NCI-H748 treated with DMSO at 0.1 percent for 48 hours (cell line): ENCODE data around the gene ELFN1.
"Not testable (repeated sequence)": the region's sequence is repeated elsewhere in the genome, so short reads cannot be mapped to it uniquely, and the experiment has no call there.

Experiments used
- DNase-seq: peaks from one replicate; lab custom pipeline; 2025; lab: John Stamatoyannopoulos, UW

ELFN1 gene

DNA sequence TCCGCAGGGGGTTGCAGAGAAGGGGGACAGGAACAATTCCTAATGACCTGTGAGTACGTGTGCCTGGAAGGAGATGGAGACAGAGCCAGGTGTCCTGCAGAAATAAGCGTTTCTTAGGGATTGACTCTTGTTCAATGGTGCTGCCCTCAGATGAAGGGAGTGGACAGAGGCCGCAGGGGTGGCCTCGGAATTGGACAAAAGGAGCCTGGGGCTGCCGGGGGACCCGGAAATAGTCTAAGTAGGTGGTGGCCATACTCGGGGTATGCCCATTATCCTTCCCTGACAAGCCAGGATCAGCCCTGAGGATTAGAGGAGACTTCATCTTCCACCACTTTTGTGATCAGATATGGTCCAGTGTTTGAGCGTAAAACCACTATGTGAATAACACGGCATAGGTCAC, 39.2 kb downstream of the ELFN1 start:
- DNase-seq = no peak

DNA sequence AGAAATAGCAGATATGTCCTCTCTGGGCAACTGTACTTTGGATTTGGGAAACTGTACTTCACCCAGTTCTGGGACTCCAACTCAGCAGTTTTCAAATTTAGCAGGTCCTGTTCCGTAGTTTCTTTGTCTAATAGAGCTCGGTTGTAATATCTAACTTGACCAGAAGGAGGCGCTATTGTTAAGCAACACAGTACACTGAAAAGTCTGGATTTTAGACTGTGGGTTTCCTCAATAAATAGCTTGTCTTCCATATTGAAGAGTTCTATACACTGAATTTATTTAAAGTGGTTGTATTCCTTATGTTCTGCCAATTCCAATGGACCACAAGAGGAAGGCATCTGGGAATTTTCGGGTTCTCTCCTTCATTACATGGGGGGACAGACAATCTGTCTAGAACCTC, 39.8 kb downstream of the ELFN1 start:
- DNase-seq = no peak

DNA sequence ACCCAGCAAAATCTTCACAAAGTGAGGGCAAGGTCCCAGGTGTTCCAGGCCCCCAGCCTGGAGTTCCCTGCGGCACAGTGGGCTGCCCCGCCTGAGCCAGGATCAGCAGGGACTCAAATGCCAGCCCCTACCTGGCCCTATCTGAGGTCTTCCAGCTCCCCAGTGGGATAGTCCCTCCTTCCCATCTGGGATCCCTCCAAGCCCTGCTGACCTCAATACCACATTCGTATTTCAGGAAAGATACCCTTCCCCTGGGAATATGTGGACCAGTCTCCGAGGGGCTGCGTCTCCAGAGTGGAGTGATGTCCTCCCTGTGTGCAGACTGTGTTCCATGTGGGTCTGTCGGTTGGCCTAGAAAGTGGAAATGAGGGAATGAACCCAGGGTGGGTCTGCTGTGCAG, 40.9 kb downstream of the ELFN1 start:
- no peak for DNase-seq

DNA sequence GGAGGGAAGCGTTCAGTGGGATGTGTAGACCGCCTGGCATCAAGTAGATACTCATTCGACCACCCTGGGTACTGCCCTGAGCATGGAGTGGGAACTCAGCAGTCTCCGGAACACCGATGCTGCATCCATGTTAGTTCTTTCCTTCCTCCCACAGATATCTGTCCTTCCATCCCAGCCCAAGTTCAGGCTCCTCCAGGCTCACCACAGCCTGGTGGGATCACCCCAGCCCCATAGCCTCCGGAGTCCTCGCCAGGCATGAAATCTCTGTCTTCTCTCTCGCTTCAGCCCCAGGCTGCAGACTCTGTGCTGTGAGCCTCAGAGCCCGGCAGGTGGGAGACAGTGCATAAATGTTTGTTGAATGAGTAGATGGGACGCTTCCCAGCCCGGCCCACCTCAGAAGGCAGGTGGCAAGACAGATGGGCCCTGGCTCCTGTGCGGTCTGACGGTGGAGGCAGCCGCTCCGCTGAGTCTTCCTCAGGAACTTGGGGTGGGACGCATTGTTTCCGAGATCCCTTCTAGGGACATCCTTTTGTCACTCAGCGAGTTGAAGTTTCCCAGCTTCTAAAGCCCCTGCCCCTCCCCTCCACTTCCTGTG, 42.9 kb downstream of the ELFN1 start:
- no peak for DNase-seq

DNA sequence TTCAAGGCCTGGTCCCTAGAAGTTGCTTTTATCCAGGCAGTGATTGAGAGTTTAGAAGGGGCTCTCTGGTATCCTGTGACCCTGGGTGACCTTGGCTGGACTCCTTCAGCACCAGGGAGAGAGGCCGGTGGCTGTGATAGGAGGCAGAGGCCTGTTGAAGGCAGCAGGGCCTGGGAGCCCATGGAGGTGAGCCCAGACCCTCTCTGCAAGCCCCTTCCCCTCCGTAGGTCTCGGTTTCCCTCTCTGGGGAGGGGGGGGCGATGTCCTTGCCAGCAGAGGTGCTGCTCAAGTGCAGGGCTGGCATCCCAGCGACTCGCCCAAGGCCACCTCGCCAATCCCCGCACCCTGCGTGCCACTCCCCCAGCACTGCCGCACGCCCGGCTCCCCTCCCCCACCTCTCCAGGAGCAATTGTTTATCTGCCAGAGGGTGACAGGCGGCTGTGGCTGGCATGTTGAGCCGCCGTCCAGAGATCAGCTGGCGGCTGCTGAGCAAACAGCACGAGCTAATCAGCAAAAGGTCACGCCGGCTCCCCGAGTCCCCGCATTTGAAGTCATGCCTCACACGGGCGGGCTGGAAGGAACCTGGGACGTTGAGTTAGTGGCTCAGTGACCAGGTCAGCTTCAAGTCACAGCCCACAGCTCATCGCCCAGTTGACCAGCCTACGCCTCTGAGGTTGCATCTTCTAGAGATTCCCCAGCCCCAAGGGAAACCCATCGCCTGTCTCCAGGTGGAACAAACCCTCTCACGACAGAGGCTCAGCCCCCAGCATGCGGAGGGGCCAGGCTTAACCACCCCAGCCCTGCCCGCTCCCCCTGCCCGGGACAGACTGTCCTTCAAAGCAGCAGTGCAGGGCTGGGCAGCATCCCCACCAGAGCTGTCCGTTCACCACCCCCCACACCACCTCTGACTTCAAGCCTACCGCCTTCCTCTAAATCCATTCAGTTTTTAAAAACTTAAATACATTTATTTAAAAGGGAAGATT, 43.7 kb downstream of the ELFN1 start:
- peak; percentile 21 for DNase-seq

DNA sequence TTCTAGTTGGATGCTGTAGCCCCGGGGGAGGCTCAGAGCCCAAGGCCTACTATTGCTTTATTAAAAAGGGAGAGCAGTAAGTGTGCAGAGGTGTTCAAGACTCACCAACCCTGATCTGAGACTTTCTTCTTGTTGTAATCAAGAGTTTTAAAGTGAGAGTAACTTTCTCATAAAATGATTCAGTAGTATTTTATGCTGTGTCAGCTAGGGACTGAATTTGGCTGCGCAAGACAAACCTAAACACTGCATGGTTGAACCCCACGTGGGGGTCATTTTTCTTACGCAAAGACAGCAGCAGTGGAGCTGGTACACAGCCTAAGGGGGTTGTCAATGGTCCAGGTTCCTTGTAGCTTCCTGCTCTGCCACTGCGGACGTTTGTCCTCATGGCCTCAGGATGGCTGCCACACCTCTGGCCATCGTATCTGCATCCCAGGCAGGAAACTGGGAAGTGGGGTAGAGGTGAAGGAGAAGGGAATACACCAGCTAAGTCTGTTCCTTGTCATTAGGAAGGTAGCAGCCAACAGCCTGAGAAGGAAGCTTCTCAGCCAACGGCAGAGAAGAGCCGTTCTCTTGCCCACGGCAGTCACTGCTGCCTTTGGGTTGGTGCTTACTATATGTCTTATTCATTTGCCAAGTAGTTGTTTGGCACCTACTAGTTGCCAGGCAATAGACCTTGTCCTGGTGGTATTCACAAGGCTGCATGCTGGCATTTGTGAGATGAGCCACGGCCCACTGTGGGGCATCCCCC, 44.7 kb downstream of the ELFN1 start:
- DNase-seq = no peak

DNA sequence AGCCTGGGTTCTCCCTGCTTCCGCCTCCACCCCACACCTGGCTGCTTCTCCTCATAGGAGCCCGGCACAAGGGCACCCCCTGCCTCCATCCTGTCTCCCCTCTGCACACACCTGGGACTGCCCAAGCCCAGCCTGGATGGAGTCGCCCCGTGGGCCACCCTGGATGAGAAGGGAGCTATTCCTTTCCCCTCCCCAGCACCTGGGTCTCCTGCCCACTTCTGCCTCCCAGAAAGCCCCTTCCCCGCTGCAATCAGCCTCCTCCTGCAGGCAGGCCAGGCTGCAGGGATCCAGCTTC, 45.2 kb downstream of the ELFN1 start:
- DNase-seq = no peak

DNA sequence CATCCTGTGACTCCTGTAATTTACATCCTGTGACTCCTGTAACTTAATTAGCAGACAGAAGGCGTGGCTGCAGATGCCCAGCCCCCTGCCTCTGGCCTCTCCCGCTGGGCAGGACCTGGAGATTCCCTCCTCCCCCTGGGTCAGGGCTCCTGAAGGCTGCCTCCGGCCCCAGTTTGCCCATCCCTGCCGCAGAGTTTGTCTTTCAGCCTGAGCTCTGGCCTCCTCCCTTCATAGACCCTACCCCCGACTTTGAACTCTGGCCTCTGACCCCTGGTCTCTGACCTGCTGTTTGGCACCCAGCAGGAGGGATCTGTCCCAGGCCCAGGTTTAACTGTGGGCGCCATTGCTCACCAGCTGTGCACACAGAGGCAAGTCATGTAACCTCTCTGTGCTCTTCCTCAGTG, 45.6 kb downstream of the ELFN1 start:
- DNase-seq = no peak

DNA sequence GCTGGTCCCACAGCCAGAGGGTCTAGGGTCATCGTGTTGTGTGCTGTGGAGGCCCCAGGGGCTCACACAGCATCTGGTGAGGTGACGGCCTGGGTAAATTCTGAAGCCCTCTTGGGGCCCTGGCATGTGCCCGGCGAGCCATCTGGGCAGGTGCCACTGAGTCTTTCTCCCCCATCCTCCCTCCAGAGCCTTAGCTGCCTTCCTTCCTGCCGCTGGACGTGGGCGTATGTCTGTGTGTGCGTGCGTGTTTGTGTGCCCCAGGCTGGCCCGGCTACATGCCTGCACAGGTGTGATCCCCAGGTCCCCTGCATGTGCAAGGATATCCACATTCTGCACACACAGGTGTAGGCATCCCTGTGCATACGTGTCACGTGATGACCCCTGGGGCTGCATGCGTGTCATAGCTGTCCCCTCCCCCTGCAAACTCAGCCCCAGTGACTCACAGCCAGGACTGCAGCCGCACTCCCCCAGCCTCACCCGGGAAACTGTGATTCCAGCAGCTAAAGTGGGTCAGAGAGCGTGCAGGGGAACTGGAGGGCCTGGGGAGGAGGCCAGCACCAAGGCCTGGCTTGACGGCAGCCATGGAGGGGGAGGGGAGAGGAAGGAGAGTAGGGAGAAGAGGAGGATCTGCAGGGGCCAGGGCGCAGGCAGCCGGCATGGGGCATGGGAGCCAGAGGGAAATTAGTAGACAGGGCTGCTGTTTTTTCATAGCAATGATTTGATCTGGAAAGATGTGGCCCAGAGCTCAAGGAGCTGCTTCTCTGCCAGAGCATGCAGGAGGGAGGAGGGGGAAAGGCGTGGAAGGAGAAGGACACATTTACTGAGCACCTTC, 46.4 kb downstream of the ELFN1 start:
- DNase-seq = no peak

DNA sequence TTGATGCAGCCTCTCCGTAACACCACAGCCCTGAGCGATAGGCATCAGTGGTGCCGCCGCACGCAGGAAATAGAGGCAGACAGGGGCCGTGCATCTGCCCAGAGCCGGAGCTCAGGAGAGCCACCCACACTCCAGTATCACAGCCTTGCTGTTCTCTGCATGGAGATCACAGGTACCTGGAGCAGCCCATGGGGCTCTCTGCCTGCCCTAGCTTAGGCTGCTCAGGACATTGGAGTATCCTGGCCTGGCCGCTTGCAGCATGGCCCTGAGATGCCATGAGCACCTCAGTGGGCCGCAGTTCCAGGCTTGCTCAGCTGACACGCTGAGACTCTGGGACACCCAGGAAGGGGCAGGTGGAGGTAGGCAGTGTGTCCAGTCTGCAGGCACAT, 47.0 kb downstream of the ELFN1 start:
- DNase-seq = no peak

DNA sequence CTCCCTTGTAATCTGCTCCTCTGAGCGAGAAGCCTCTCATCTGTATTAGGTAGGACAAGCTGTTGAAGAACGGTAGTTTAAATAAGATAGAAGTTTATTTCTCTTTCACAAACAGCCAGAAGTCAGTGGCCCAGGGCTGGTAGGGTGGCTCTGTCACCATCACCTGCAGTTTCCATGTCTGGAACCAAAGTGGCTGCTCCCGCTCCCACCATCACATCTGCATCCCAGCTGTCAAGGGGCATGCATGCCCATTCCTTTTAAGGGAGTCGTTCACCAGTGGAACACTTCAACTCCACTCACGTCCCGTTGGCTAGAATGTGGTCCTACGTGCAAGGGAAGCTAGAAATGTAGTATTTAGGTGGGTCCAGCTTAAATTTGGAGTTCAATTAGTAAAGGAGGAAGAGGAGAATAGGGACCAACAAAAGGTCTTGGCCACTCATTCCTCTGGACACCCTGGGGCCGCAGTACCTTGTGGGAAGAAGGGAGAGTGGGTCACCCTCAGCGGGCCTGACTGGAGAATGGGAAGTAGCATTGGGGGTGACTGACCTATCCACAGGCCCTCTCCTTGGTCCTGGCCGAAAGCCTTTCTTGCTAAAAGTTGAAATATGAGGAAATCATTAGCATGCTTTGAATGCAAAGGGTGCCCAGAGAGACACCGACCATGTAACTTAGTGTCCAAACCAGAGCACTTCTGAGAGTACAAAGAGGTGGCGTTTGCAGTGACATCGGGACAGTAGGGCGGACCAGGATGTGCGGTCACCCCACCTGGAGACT, 48.0 kb downstream of the ELFN1 start:
- DNase-seq = no peak

DNA sequence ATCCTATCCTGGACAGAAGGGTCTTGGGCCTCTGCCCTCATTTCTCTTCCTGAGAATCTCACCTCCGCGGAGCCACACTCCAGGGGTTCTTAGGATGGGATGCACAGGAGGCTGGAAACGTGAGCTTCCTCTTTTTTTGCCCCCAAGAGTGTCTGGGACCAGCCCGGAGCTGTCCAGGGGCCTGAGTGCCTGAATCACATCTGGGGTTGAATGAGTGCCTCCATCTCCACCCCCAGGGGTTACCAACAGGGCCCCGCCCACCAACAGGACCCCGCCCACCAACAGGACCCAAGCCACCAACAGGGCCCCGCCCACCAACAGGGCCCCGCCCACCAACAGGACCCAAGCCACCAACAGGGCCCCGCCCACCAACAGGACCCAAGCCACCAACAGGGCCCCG, 48.8 kb downstream of the ELFN1 start:
- DNase-seq = not testable (repeated sequence)

DNA sequence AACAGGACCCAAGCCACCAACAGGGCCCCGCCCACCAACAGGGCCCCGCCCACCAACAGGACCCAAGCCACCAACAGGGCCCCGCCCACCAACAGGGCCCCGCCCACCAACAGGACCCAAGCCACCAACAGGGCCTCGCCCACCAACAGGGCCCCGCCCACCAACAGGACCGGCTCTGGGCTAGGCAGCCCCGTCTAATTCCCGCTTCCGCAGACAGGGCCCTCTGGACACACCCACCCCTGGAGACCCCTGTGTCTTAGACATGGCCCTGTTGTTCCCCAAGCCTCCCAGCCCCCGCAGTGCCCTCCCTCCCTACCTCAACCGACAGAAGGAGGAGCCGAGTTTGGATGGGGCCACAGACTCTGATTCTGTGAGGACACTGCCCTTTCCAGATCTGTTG, 49.2 kb downstream of the ELFN1 start:
- not testable (repeated sequence) for DNase-seq

DNA sequence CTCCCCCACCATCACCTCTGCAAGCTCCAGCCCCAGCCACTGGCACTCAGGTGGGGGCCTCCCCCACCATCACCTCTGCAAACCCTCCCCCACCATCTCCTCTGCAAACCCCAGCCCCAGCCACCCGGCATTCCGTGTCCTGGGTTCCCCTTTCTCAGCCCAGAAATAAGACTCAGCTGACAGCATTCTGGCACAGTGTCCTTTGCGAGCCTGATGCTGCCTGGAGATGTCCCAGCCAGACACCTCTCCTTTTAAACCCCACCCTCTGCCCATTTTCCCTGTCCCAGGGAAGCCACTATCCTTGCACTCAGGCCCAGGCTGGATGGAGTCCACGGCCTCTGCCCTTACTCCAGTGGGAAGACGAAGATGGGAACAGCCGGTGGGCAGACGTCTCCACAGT, 49.8 kb downstream of the ELFN1 start:
- no peak for DNase-seq

DNA sequence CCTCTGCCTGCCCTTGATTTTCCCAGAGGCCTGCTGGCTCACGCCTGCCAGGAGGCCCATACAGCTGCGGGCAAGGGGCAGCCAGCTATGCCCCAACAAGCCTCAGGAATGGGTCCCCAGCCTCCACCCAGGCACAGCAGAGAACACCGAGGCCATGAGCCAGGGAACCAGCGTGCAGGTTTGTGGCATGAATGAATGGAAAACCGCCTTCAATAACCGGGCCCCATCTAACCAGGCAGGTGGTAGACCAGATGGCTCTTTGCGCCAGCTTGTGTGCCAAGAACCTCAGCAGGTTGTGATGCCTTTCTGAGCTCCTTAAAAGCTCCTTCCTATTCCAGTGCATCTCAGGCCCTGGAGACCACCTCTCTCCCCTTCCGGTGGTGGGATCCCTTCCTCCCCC, 50.2 kb downstream of the ELFN1 start:
- no peak for DNase-seq

DNA sequence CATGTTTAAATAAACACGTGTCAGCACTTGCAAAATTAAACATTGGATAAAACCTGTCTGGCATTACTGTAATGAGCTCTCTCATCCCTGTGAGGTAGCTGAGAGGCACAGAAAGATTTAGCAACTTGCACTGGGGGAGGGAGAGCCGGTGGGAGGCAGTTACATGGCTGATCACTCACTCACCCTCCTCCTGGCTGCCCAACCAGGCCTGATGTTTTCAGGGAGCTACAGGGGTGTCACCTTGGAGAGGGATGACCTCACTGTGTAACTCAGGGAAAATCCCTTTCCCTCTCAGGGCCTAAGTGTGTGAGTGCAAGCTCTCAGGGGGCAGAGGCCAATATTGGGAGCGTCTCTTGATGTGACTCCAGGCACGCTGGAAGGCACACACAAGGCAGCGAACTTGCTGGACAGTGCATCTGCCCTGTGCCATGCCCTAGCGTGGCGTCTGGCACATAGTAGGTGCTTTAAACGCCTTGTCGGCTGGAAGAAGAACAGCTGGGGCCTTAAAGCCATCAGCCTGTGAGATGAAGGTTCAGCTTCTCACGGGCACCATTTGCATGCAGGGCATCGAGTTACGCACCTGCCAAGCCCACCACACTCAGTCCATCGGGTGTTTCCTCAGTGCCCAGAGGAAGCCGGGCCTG, 51.1 kb downstream of the ELFN1 start:
- no peak for DNase-seq

DNA sequence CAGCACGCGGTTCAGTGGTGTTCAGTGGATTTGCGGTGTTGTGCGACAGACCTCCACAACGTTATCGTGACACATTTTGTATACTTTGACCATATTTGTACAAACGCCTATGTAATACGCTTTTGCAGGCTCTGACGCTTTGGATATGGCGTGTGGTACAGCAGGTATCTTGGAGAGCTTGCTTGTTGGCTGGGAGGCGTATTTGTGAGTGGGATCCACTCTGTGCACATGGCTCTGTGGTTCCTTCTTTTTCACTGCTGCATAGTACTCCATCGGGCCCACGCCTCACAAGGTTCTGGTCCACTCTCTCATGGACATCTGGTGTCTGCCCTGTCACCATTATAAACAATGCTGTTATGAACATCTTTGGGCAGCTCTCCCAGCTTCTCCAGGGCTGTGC, 53.2 kb downstream of the ELFN1 start:
- no peak for DNase-seq

DNA sequence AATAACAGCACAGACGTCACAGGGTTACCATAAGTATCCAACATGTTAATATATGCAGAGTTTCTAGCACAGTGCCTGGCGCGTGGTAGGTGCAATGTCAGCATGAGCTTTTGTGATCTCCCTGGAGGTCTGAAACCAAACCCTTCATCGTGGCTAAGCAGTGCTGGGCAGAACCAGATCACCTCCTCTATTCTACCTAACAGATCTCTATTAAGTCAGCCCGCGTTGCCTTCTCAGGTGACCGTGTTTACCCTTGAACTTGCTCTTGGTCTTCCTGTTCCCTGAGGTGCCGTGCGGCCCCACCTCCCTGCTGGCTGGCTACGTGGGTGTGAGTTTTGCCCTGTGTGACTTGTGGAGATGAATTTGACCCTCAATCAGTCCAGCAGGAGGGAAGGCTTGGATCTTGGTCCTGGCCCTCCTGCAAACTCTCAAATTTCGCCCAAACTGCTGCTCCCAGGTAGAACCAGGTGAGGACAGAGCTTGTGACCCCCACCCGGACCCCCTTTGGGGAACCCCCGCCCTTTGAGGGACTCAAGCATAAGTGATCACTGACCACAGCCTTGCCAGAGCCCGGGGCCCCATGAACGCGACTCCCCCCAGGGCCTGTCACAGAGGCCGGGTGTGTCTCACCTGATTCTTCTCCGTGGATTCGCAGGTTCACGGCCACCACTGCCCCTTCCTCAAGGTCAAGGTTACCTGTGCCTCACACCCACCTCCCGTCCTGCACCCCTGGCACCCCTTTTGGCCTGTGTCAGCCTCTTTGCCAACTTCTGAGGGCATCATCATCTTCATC, 54.2 kb downstream of the ELFN1 start:
- DNase-seq = no peak

DNA sequence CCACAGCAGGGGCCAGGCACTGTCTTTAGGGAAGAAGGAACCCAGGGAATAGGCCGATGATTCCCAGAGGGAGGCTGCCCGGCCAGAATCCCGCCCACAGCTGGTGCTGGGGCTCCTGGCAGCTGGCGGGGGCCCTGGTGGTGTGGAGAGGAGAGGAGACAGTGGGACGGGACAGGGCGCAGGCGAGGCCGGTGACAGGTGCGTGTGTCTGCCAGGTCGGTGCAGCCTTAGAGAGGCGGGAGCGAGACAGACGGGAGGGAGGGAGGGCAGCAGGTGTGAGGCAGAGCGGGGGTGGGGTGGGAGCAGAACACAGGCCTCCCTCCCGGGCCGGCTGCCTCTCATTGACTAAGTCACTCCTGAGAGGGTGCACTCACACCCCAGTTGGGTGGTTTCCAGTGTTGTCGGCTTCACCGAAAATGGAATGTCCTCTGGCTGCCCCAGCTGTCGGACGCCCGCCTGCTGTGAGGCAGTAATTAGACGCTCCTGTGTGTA, 55.2 kb downstream of the ELFN1 start:
- DNase-seq = peak; percentile 67
